GM12878 (cell line): ENCODE measurements around the gene ERO1B.

Experiments used
- POLR2A ChIP-seq: IDR thresholded peaks from 2 replicates; pipeline ENCODE4 v1.6.1; 2011; ENCODE audit warnings: low read depth, mild to moderate bottlenecking, low read length
- RFX5 ChIP-seq: IDR thresholded peaks from 2 replicates; pipeline ENCODE4 v1.6.1; 2011; ENCODE audit warnings: low read depth, low read length, improper control_type of control experiment

DNA sequence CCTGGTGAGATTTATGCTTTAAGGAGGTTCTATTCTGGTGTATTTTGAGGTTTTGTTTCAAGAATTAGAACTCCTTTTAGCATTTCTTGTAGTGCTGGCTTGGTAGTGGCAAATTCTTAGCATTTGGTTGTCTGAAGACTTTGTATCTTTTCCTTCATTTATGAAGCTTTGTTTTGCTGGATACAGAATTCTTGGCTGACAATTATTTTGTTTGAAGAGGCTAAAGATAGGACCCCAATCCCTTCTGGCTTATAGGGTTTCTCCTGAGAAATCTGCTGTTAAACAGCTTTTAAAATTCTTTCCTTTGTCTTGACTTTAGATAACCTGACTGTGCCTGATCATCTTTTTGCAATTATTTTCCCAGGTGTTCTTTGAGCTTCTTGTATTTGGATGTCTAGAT, 80.8 kb downstream of the ERO1B start:
- TF ChIP-seq POLR2A (no peak), RFX5 (no peak)
